Glutamatergic neuron (in vitro differentiated cells): ENCODE data around the gene PDE1A. TPM values are rescaled to one million over a fixed set of nuclear protein-coding genes. Genes with fewer than 3 reads are reported as not detected.

Experiments used
- DNase-seq: peaks from one replicate; pipeline ENCODE4 v3.0.0; 2022
- H3K27ac Mint-ChIP-seq: one replicate; pipeline ENCODE4 v1.8.0; 2020; ENCODE audit warnings: mild to moderate bottlenecking, mixed read lengths, inconsistent platforms; ENCODE audit not compliant: unreplicated experiment
- H3K27me3 Mint-ChIP-seq: one replicate; pipeline ENCODE4 v1.8.0; 2020; ENCODE audit warnings: mild to moderate bottlenecking, moderate library complexity, mixed read lengths, inconsistent platforms; ENCODE audit not compliant: unreplicated experiment
- H3K36me3 Mint-ChIP-seq: one replicate; pipeline ENCODE4 v1.8.0; 2020; ENCODE audit warnings: mild to moderate bottlenecking, mixed read lengths, inconsistent platforms; ENCODE audit not compliant: unreplicated experiment
- H3K4me1 Mint-ChIP-seq: one replicate; pipeline ENCODE4 v1.8.0; 2020; ENCODE audit warnings: mild to moderate bottlenecking, low read depth, mixed read lengths, inconsistent platforms; ENCODE audit not compliant: unreplicated experiment
- H3K4me3 Mint-ChIP-seq: one replicate; pipeline ENCODE4 v1.8.0; 2020; ENCODE audit warnings: mild to moderate bottlenecking, mixed read lengths, inconsistent platforms; ENCODE audit not compliant: unreplicated experiment
- H3K9me3 Mint-ChIP-seq: one replicate; pipeline ENCODE4 v1.8.0; 2020; ENCODE audit warnings: mild to moderate bottlenecking, moderate library complexity, mixed read lengths, inconsistent platforms; ENCODE audit not compliant: unreplicated experiment
- total RNA-seq: library from RNA; stranded (reverse); fragmentation: NEBNext Ultra II Directional; extraction: Animal tissue kit (Norgen Biotek cat#: 25700); gene quantifications from one replicate; pipeline ENCODE4 v1.2.1, GENCODE V29; 2021; ENCODE audit not compliant: unreplicated experiment
- TF ChIP-seq, protein P1 (sequence below): fragments of 200-600 bp; sonication (generic); IDR thresholded peaks from one replicate; pipeline ENCODE4 v1.5.0; 2021; ENCODE audit not compliant: partially characterized antibody, unreplicated experiment

Gene PDE1A
- total RNA-seq, 1 donor from 2014 or later = 4.2 TPM

DNA sequence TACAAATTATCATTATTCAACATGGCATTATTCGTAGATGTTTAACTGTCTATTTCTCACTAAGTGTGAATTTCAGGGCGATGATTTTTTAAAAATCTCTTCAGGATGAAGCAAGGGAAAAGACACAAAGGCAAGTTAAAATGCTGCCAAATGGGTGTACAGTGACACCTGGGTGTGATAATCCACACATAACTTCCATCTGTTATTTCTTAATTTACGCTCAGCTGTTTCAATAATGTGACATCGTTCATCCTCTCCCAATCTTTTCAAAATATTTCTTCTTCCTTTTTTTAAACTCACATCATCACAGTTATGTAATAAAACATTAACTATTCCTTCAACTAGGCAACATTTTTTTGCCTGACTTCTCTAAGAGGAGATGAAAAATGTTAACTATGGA, 10.6 kb downstream of the PDE1A start:
- TF ChIP-seq, protein P1, sequence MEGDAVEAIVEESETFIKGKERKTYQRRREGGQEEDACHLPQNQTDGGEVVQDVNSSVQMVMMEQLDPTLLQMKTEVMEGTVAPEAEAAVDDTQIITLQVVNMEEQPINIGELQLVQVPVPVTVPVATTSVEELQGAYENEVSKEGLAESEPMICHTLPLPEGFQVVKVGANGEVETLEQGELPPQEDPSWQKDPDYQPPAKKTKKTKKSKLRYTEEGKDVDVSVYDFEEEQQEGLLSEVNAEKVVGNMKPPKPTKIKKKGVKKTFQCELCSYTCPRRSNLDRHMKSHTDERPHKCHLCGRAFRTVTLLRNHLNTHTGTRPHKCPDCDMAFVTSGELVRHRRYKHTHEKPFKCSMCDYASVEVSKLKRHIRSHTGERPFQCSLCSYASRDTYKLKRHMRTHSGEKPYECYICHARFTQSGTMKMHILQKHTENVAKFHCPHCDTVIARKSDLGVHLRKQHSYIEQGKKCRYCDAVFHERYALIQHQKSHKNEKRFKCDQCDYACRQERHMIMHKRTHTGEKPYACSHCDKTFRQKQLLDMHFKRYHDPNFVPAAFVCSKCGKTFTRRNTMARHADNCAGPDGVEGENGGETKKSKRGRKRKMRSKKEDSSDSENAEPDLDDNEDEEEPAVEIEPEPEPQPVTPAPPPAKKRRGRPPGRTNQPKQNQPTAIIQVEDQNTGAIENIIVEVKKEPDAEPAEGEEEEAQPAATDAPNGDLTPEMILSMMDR = no peak
- Mint-ChIP-seq H3K27me3 (peaks cover 3% of the 10 kb centered on the region), H3K27ac (no peak overlapping the region), H3K4me1 (peaks cover 7% of the 10 kb centered on the region), H3K4me3 (no peak overlapping the region), H3K36me3 (no peaks in the 10 kb centered on the region), H3K9me3 (no peaks in the 10 kb centered on the region)
- no peak for DNase-seq

DNA sequence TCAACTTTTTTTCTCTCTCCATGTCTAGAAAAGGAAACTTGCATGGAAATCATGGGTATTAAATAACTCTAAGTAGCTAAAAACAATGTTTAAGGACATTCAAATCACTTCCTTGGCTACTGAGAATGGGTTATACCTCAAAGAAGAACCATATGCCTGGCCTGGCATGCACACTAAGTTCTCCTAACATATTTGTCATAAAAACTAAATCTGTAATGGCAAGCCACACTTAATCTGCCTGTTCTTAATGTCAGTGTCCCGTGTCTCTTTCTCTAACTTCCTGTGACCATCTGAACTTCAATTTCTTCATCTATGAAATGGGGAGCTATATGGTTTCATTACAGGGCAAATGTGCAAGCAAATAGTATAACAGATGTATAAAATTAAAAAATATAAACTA, 11.1 kb downstream of the PDE1A start:
- Mint-ChIP-seq H3K4me1 (peaks cover 7% of the 10 kb centered on the region), H3K27ac (no peak overlapping the region), H3K27me3 (peaks cover 3% of the 10 kb centered on the region), H3K36me3 (no peaks in the 10 kb centered on the region), H3K9me3 (no peaks in the 10 kb centered on the region), H3K4me3 (no peak overlapping the region)
- no peak for DNase-seq
- TF ChIP-seq, protein P1 = no peak

DNA sequence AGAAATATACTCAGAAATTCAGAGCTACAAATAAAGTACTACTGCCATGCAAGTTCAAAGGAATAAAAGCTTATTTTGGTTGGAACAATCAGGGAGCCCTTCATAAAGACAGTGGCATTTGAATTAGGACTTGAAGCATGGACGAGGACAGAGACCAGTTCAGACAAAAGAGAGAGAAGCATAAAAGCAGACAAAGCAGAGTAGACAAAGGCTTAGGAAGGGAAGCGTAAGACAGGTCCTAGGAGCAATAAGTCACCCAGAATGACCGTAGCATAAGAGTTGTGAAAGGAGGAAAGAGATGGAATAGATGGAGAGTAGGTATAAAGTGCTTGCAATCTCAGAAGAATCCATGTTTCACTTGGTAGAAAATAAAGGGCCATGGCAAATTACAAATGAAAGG, 14.0 kb downstream of the PDE1A start:
- peaks cover 3% of the 10 kb centered on the region for H3K27me3 Mint-ChIP-seq
- no peak overlapping the region for H3K27ac Mint-ChIP-seq
- H3K36me3 Mint-ChIP-seq = no peaks in the 10 kb centered on the region
- TF ChIP-seq, protein P1 = no peak
- peaks cover 7% of the 10 kb centered on the region for H3K4me1 Mint-ChIP-seq
- no peak overlapping the region for H3K4me3 Mint-ChIP-seq
- H3K9me3 Mint-ChIP-seq = no peaks in the 10 kb centered on the region
- DNase-seq = no peak

DNA sequence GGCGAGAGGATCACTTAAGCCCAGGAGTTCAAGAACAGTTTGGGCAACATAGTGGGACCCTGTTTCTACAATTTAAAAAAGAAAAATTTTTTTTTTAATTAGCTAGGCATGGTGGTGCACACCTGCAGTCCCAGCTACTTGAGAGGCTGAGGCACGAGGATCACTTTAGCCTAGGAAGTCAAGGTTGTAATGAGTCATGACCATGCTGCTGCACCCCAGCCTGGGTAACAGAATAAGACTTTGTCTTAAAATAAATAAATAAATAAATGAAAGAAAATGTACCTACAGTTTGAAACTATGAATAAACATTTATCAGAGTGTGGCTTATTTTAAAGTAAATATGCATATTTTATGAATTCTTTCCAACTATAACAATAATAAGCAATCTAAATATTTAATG, 16.7 kb downstream of the PDE1A start:
- Mint-ChIP-seq H3K4me3 (no peak overlapping the region), H3K27me3 (peaks cover 3% of the 10 kb centered on the region), H3K9me3 (no peaks in the 10 kb centered on the region), H3K4me1 (no peaks in the 10 kb centered on the region), H3K27ac (no peak overlapping the region), H3K36me3 (no peaks in the 10 kb centered on the region)
- no peak for DNase-seq
- TF ChIP-seq, protein P1 = no peak

DNA sequence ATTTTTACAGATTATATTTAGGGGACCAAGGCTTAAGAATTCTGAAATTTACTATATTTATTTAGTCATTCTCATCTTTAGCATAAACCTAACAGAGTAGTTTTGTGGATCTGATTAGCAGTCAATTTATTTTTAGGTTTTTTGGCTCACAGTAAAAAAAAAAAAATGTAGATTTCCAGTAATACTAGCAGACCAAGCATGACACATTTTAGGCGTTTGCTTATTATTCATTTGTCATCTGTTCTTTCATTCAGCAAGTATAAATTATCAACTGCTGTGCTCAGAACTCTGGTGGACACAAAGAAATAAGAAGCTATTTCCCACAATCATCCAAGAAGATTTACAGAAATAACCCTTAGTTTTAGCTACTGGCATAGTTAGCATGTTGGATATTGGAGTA, 20.6 kb downstream of the PDE1A start:
- Mint-ChIP-seq H3K4me3 (no peak overlapping the region), H3K36me3 (no peaks in the 10 kb centered on the region), H3K9me3 (no peaks in the 10 kb centered on the region), H3K4me1 (no peaks in the 10 kb centered on the region), H3K27ac (no peak overlapping the region), H3K27me3 (no peaks in the 10 kb centered on the region)
- TF ChIP-seq, protein P1 = no peak
- DNase-seq = no peak
